Posterior vena cava (tissue), 2 donors: Measurements from ENCODE around the gene SLC23A2. TPM values are rescaled to one million over a fixed set of nuclear protein-coding genes. Genes with fewer than 3 reads are reported as not detected.

Experiments used
- DNase-seq: peaks from one replicate; pipeline ENCODE4 v3.0.0-alpha.2; 2020; ENCODE audit warnings: low spot score
- intact Hi-C, 2 donors: fragments of 100-400 bp; cut with DNase I; formaldehyde crosslinking; loops; one replicate each; pipeline versions ENCODE4 v1.14.1 to v1.14.2; 2022 to 2023
- total RNA-seq, 2 donors: library from RNA; stranded (reverse); fragmentation: NEBNext Ultra II Directional; extraction: Animal tissue kit (Norgen Biotek cat#: 25700); gene quantifications; one replicate each; pipeline ENCODE4 v1.2.1, GENCODE V29; 2021
- donor health status: DM: yes; HTN: yes; CAD: no.
- donor health status: DM: yes; HTN: yes; CAD: no.

The SLC23A2 gene
- total RNA-seq, 2 donors from 2014 or later, result 21.4 to 23.2 TPM

GRCh38 chr20:4837760-4838159 is 163.6 kb downstream of the SLC23A2 start:
- DNase-seq, result no peak
- intact Hi-C loops, result no loop called here

- intact Hi-C loops, result no loop called here
Measured at GRCh38 chr20:4836935-4837334, 164.4 kb downstream of the SLC23A2 start.

GRCh38 chr20:4836473-4836872 is 164.8 kb downstream of the SLC23A2 start:
- DNase-seq, result no peak
- intact Hi-C loops, result no loop called here

More at GRCh38 chr20:4836935-4837334, 164.4 kb downstream of the SLC23A2 start:
- DNase-seq, result no peak

GRCh38 chr20:4835244-4836177 is 165.8 kb downstream of the SLC23A2 start:
- peak; percentile 92 for DNase-seq
- intact Hi-C loops, result no loop called here

- intact Hi-C loops, result no loop called here
- no peak for DNase-seq
Measured at GRCh38 chr20:4833074-4833728, 168.1 kb downstream of the SLC23A2 start.

- intact Hi-C loops, result no loop called here
- no peak for DNase-seq
Measured at GRCh38 chr20:4832469-4832868, 168.8 kb downstream of the SLC23A2 start.

- DNase-seq, result no peak
- intact Hi-C loops, result no loop called here
Measured at GRCh38 chr20:4830696-4831095, 170.6 kb downstream of the SLC23A2 start.

GRCh38 chr20:4830259-4830658 is 171.1 kb downstream of the SLC23A2 start:
- no peak for DNase-seq
- intact Hi-C loops, result no loop called here

- DNase-seq, result no peak
- intact Hi-C loops, result no loop called here
Measured at GRCh38 chr20:4829514-4830215, 171.6 kb downstream of the SLC23A2 start.

GRCh38 chr20:4828830-4829513 is 172.3 kb downstream of the SLC23A2 start:
- DNase-seq, result no peak
- intact Hi-C loops, result no loop called here

GRCh38 chr20:4821590-4821989 is 179.7 kb downstream of the SLC23A2 start:
- DNase-seq, result no peak

GRCh38 chr20:4820806-4821518 is 180.3 kb downstream of the SLC23A2 start:
- peak; percentile 87 for DNase-seq
- intact Hi-C loops, result no loop called here

More at GRCh38 chr20:4821590-4821989, 179.7 kb downstream of the SLC23A2 start:
- intact Hi-C loops, result no loop called here

- no peak for DNase-seq
- intact Hi-C loops, result no loop called here
Measured at GRCh38 chr20:4819901-4820300, 181.4 kb downstream of the SLC23A2 start.

- DNase-seq, result no peak
- intact Hi-C loops, result no loop called here
Measured at GRCh38 chr20:4817230-4817671, 184.1 kb downstream of the SLC23A2 start.

GRCh38 chr20:4815628-4816027 is 185.7 kb downstream of the SLC23A2 start:
- DNase-seq, result no peak
- intact Hi-C loops, result no loop called here

- intact Hi-C loops, result no loop called here
- peak; percentile 89 for DNase-seq
Measured at GRCh38 chr20:4814696-4815252, 186.5 kb downstream of the SLC23A2 start.

GRCh38 chr20:4813863-4814695 is 187.2 kb downstream of the SLC23A2 start:
- intact Hi-C loops, result no loop called here
- DNase-seq, result no peak
